Transverse colon (tissue), 4 donors: Measurements from ENCODE around the gene LHX3.

Source experiments
- POLR2A ChIP-seq: fragments of 450-650 bp; IDR thresholded peaks from one replicate; pipeline ENCODE4 v1.6.1; 2016; ENCODE audit warnings: antibody characterized with exemption, mild to moderate bottlenecking, moderate library complexity
- POLR2AphosphoS5 ChIP-seq, 3 donors: sonication (generic); formaldehyde crosslinking; IDR thresholded peaks; one replicate each; pipeline ENCODE4 v1.6.1; 2016; ENCODE audit warnings: antibody characterized with exemption in 3 of 3
- TF ChIP-seq, protein P1 (sequence below), 5 experiments: fragments of 200-600 bp in 3 of 5; fragments of 450-650 bp in 2 of 5; sonication (generic) in 3 of 5; IDR thresholded peaks; 1 replicate in 2 of 5; 2 replicates in 3 of 5; pipeline ENCODE4 v1.5.1; 2016 to 2017; ENCODE audit warnings: antibody characterized with exemption in 5 of 5, inconsistent platforms in 3 of 5, mild to moderate bottlenecking in 2 of 5, moderate library complexity in 1 of 5

DNA sequence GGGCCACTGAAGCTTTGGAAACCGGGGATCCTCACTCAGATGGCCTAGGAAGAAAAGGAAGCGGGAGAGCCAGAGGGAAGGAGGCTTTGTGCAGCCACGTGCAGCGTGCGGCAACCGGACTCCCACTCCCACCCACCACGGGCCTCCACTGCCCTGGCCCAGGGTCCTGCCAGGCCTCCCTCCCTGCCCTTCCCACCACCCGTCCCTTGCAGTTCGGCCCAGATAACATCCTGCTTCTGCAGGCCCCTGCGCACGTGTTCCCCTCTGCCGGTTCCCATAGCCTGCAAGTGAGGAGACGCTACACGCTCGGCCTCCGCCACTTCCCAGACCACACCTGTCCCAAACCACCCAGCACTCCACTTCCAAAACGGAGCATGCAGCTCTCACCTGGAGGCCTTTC is 4.3 kb upstream of the LHX3 start:
- TF ChIP-seq, protein P1, sequence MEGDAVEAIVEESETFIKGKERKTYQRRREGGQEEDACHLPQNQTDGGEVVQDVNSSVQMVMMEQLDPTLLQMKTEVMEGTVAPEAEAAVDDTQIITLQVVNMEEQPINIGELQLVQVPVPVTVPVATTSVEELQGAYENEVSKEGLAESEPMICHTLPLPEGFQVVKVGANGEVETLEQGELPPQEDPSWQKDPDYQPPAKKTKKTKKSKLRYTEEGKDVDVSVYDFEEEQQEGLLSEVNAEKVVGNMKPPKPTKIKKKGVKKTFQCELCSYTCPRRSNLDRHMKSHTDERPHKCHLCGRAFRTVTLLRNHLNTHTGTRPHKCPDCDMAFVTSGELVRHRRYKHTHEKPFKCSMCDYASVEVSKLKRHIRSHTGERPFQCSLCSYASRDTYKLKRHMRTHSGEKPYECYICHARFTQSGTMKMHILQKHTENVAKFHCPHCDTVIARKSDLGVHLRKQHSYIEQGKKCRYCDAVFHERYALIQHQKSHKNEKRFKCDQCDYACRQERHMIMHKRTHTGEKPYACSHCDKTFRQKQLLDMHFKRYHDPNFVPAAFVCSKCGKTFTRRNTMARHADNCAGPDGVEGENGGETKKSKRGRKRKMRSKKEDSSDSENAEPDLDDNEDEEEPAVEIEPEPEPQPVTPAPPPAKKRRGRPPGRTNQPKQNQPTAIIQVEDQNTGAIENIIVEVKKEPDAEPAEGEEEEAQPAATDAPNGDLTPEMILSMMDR (IDR thresholded peaks at IDR 0.05), result no peak
- TF ChIP-seq POLR2A (no peak), POLR2AphosphoS5 (IDR thresholded peaks at IDR 0.05) (no peak)
